Fibroblast of lung (primary cell): ENCODE measurements around the gene TBK1. TPM values are rescaled to one million over a fixed set of nuclear protein-coding genes. Genes with fewer than 3 reads are reported as not detected.

Experiments used
- DNase-seq, 2 donors: peaks; one replicate each; pipeline versions ENCODE4 v3.0.0 to v3.0.0-alpha.2; 2010; ENCODE audit warnings: low read depth in 2 of 2
- H2AFZ ChIP-seq: 2 replicates; pipeline ENCODE4 v1.5.1; 2012; ENCODE audit warnings: low read length, control low read depth, inconsistent platforms
- H3K27ac ChIP-seq: 2 replicates; pipeline ENCODE4 v1.5.1; 2011; ENCODE audit warnings: low read length, control low read depth; ENCODE audit not compliant: insufficient read depth
- H3K27me3 ChIP-seq: 2 replicates; pipeline ENCODE4 v1.5.1; 2011; ENCODE audit warnings: mild to moderate bottlenecking, low read length; ENCODE audit not compliant: control insufficient read depth, insufficient read depth
- H3K36me3 ChIP-seq: 2 replicates; pipeline ENCODE4 v1.5.1; 2011; ENCODE audit warnings: low read length; ENCODE audit not compliant: control insufficient read depth, insufficient read depth
- H3K4me1 ChIP-seq: 2 replicates; pipeline ENCODE4 v1.5.1; 2011; ENCODE audit warnings: low read length; ENCODE audit not compliant: control insufficient read depth, insufficient read depth; ENCODE audit errors: extremely low read depth
- H3K4me2 ChIP-seq: 2 replicates; pipeline ENCODE4 v1.5.1; 2011; ENCODE audit warnings: low read length, control low read depth; ENCODE audit not compliant: insufficient read depth; ENCODE audit errors: extremely low read depth
- H3K4me3 ChIP-seq, 4 experiments: fragments of 200-600 bp in 1 of 4; sonication (generic) in 1 of 4; replicated peaks in 1 of 4; 2 replicates each; pipeline ENCODE4 v1.5.1; 2011 to 2016; ENCODE audit warnings: low read length in 4 of 4, low read depth in 3 of 4, mild to moderate bottlenecking in 3 of 4, control low read depth in 2 of 4, inconsistent platforms in 1 of 4, mixed read lengths in 1 of 4; ENCODE audit not compliant: insufficient read depth in 1 of 4; ENCODE audit errors: control extremely low read depth in 1 of 4
- H3K79me2 ChIP-seq: 2 replicates; pipeline ENCODE4 v1.5.1; 2012; ENCODE audit warnings: mild to moderate bottlenecking, low read length, inconsistent platforms; ENCODE audit not compliant: control insufficient read depth, insufficient read depth
- H3K9ac ChIP-seq: 2 replicates; pipeline ENCODE4 v1.5.1; 2011; ENCODE audit warnings: mild to moderate bottlenecking, low read length, control low read depth; ENCODE audit not compliant: insufficient read depth
- H3K9me3 ChIP-seq: 2 replicates; pipeline ENCODE4 v1.5.1; 2012; ENCODE audit warnings: low read depth, low read length; ENCODE audit not compliant: control insufficient read depth, insufficient read depth
- H4K20me1 ChIP-seq: 2 replicates; pipeline ENCODE4 v1.5.1; 2011; ENCODE audit warnings: low read length; ENCODE audit not compliant: control insufficient read depth, insufficient read depth; ENCODE audit errors: extremely low read depth
- EZH2 ChIP-seq: IDR thresholded peaks from 2 replicates; pipeline ENCODE4 v1.5.1; 2012; ENCODE audit warnings: low read length, control low read depth, mild to moderate bottlenecking; ENCODE audit errors: missing control alignments
- polyA plus RNA-seq, 2 donors: library from polyadenylated mRNA; depleted of rRNA in 1 of 2; stranded (reverse) in 1 of 2; unstranded in 1 of 2; fragments of >200 nt; gene quantifications; 2 replicates each; pipeline ENCODE4 v1.2.1, GENCODE V29; 2011 to 2012; ENCODE audit warnings: missing spikeins in 1 of 2
- total RNA-seq: library from RNA; depleted of rRNA; stranded (reverse); fragments of >200 nt; gene quantifications from 2 replicates; pipeline ENCODE4 v1.2.1, GENCODE V29; 2014
- TF ChIP-seq, protein P1 (sequence below), 2 donors: IDR thresholded peaks in 1 of 2; conservative IDR thresholded peaks in 1 of 2; 1 replicate in 1 of 2; 2 replicates in 1 of 2; pipeline ENCODE4 v1.5.1; 2011 to 2012; ENCODE audit warnings: low read length in 2 of 2, control low read depth in 1 of 2, inconsistent platforms in 1 of 2, low read depth in 1 of 2, mild to moderate bottlenecking in 1 of 2

Gene TBK1
- total and polyA plus RNA-seq, 2 donors (not counting 1 experiment from before 2014, with no cell fraction given) = 26.5 to 42.9 TPM

GRCh38 chr12:64497484-64497883 lies 45.6 kb downstream of the TBK1 start:
- H4K20me1 ChIP-seq = no peaks in the 10 kb centered on the region
- no peak for DNase-seq
- H2AFZ ChIP-seq = no peak overlapping the region
- no peaks in the 10 kb centered on the region for H3K79me2 ChIP-seq
- H3K9me3 ChIP-seq = no peaks in the 10 kb centered on the region
- H3K9ac ChIP-seq = no peak overlapping the region
- H3K27me3 ChIP-seq = no peaks in the 10 kb centered on the region
- H3K36me3 ChIP-seq = peaks cover 3% of the 10 kb centered on the region
- TF ChIP-seq, protein P1, sequence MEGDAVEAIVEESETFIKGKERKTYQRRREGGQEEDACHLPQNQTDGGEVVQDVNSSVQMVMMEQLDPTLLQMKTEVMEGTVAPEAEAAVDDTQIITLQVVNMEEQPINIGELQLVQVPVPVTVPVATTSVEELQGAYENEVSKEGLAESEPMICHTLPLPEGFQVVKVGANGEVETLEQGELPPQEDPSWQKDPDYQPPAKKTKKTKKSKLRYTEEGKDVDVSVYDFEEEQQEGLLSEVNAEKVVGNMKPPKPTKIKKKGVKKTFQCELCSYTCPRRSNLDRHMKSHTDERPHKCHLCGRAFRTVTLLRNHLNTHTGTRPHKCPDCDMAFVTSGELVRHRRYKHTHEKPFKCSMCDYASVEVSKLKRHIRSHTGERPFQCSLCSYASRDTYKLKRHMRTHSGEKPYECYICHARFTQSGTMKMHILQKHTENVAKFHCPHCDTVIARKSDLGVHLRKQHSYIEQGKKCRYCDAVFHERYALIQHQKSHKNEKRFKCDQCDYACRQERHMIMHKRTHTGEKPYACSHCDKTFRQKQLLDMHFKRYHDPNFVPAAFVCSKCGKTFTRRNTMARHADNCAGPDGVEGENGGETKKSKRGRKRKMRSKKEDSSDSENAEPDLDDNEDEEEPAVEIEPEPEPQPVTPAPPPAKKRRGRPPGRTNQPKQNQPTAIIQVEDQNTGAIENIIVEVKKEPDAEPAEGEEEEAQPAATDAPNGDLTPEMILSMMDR (conservative IDR thresholded peaks at IDR 0.05 in 1 of 2, IDR thresholded peaks at IDR 0.05 in 1 of 2; ENCODE audit: low read depth in 1 of 2, low read length in 2 of 2) = no peak
- no peak for TF ChIP-seq EZH2
- H3K4me1 ChIP-seq = no peaks in the 10 kb centered on the region
- H3K4me2 ChIP-seq = no peak overlapping the region
- no peak overlapping the region for H3K4me3 ChIP-seq
- no peak overlapping the region for H3K27ac ChIP-seq

GRCh38 chr12:64497903-64498302 lies 46.0 kb downstream of the TBK1 start:
- Histone ChIP-seq H3K4me2 (no peak overlapping the region), H3K9me3 (no peaks in the 10 kb centered on the region), H3K9ac (no peak overlapping the region), H3K27ac (no peak overlapping the region), H3K4me1 (no peaks in the 10 kb centered on the region), H3K27me3 (no peaks in the 10 kb centered on the region), H4K20me1 (no peaks in the 10 kb centered on the region), H3K36me3 (peaks cover 3% of the 10 kb centered on the region), H3K4me3 (no peak overlapping the region), H2AFZ (no peak overlapping the region), H3K79me2 (no peaks in the 10 kb centered on the region)
- DNase-seq = no peak
- no peak for TF ChIP-seq EZH2
- TF ChIP-seq, protein P1 (conservative IDR thresholded peaks at IDR 0.05 in 1 of 2, IDR thresholded peaks at IDR 0.05 in 1 of 2; ENCODE audit: low read depth in 1 of 2, low read length in 2 of 2) = no peak

DNA sequence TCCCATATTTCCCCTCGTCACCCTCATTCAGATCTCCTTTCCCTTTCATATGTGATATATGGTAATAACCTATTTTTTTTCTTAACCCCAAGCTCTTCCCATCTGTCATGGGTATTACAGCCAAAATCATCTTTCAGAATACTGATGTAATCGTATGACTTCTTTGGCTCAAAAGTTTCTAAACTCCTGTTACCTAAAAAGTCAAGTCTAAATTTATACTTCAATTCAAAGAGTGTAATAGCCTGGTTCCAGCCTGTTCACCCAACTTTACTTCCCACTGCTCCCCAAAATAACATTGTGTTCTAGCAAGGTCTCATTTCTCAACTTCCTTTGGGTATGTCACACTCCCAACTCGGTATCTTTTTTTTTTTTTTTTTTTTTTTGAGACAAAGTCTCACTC lies 48.5 kb downstream of the TBK1 start:
- Histone ChIP-seq H3K9me3 (no peaks in the 10 kb centered on the region), H3K27ac (no peak overlapping the region), H3K27me3 (no peaks in the 10 kb centered on the region), H3K4me2 (no peak overlapping the region), H2AFZ (no peak overlapping the region), H4K20me1 (no peaks in the 10 kb centered on the region), H3K9ac (no peak overlapping the region), H3K4me1 (no peaks in the 10 kb centered on the region), H3K36me3 (peaks cover 3% of the 10 kb centered on the region), H3K79me2 (no peaks in the 10 kb centered on the region), H3K4me3 (no peak overlapping the region)
- no peak for DNase-seq
- TF ChIP-seq, protein P1 (conservative IDR thresholded peaks at IDR 0.05 in 1 of 2, IDR thresholded peaks at IDR 0.05 in 1 of 2; ENCODE audit: low read depth in 1 of 2, low read length in 2 of 2) = no peak
